Activated CD4-positive, alpha-beta T cell treated with anti-CD3 and anti-CD28 coated beads, Interleukin-2, amount 10 ng/mL, durations not matched to agents 7 days and 5 days (primary cell): ENCODE data around the gene SHISA3. TPM values are rescaled to one million over a fixed set of nuclear protein-coding genes. Genes with fewer than 3 reads are reported as not detected.

Experiments used
- CTCF ChIA-PET: fragments of 350-600 bp; sonication (Branson Sonifier 250); formaldehyde crosslinking; loops from one replicate; lab custom pipeline; 2021; ENCODE audit warnings: antibody characterized with exemption; lab: Charles Lee
- POLR2A ChIA-PET: fragments of 350-600 bp; sonication (Branson Sonifier 250); formaldehyde crosslinking; loops from one replicate; lab custom pipeline; 2021; ENCODE audit warnings: antibody characterized with exemption; lab: Charles Lee
- DNase-seq: peaks from one replicate; pipeline ENCODE4 v3.0.0-alpha.2; 2020
- H3K27ac Mint-ChIP-seq: one replicate; pipeline ENCODE4 v1.8.0; 2021; ENCODE audit warnings: mild to moderate bottlenecking, moderate library complexity, mixed read lengths
- H3K27me3 Mint-ChIP-seq: one replicate; pipeline ENCODE4 v1.8.0; 2021; ENCODE audit warnings: mixed read lengths
- H3K36me3 Mint-ChIP-seq: one replicate; pipeline ENCODE4 v1.8.0; 2021; ENCODE audit warnings: low read depth, mixed read lengths
- H3K4me1 Mint-ChIP-seq: one replicate; pipeline ENCODE4 v1.8.0; 2021; ENCODE audit warnings: mixed read lengths
- H3K4me3 Mint-ChIP-seq: one replicate; pipeline ENCODE4 v1.8.0; 2021; ENCODE audit warnings: mild to moderate bottlenecking, moderate library complexity, mixed read lengths
- H3K9me3 Mint-ChIP-seq: one replicate; pipeline ENCODE4 v1.8.0; 2021; ENCODE audit warnings: mixed read lengths
- total RNA-seq, 2 experiments: library from RNA; stranded (reverse); gene quantifications; one replicate each; pipeline ENCODE4 v1.2.3, GENCODE V29; 2021

Gene SHISA3
- total RNA-seq, 2 experiments from 2014 or later, result 0.42 to 0.69 TPM

DNA sequence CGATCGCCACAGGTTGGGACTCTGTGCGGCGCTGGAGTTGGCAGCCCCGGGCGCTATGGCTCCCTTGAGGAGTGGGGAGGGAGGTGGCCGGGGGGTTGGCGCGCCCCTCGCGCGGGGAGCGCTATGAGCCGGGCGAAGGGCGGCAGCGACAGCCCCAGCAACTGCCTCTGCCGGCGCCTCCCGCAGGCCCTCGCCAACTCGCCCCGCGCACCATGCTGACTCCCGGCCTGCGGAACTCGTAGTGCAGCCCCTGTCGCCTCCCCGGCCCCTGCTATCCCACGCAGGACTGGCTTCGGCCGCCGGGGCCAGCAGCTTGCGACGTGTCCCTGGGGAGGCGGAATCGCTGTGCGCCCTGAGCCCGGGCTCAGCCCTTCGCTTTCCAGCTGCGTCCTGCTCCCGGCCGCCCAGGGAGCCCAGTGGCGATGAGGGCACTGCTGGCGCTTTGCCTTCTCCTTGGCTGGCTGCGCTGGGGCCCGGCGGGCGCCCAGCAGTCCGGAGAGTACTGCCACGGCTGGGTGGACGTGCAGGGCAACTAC lies 415 bp downstream of the SHISA3 start:
- ChIA-PET POLR2A (no interaction called here), CTCF (interaction anchor here (1.4 to 1.5 kb wide), 2 partner anchors 9 to 20 kb away, joined by 4 read pairs; no protein-coding TSS in a partner anchor)
- Mint-ChIP-seq H3K36me3 (no peaks in the 10 kb centered on the region), H3K4me3 (peak overlapping the region; percentile 79), H3K27me3 (peaks cover 71% of the 10 kb centered on the region), H3K9me3 (no peaks in the 10 kb centered on the region), H3K4me1 (peaks cover 25% of the 10 kb centered on the region), H3K27ac (no peak overlapping the region)
- DNase-seq, result no peak

DNA sequence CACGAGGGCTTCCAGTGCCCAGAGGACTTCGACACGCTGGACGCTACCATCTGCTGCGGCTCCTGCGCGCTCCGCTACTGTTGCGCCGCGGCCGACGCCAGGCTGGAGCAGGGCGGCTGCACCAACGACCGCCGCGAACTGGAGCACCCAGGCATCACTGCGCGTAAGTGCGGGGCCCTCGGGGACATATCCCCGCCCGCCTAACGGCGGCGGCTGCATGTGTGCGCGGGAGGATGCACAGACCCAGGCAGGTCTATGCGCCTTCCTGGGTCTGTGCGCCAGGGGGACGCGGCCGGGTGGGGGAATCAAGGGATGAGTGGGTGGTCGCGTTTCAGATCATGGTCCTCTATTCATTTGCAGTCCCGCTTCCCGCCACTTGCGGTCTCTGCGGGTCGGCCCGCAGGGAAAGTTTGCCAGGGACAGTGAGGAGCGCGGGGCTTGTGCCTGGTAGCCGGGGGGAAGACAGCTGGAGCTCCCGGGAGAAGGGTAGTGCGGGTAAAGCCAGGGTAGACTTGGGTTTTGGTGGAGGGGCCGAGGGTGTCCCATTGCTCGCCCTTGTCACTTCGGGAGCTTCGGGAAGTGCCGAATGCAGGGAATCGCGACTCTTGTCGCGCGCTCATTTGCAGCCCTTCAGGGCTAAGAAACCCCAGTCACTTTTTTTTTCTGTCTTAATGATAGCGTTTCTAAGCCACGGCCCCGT lies 1.0 kb downstream of the SHISA3 start:
- Mint-ChIP-seq H3K4me3 (peak overlapping the region; percentile 63), H3K36me3 (no peaks in the 10 kb centered on the region), H3K9me3 (no peaks in the 10 kb centered on the region), H3K27me3 (peaks cover 76% of the 10 kb centered on the region), H3K27ac (no peak overlapping the region), H3K4me1 (peaks cover 25% of the 10 kb centered on the region)
- ChIA-PET POLR2A (no interaction called here), CTCF (interaction anchor here (1.4 kb wide), 1 partner anchor 19 kb away, joined by 4 read pairs; no protein-coding TSS in a partner anchor)
- DNase-seq, result peak; percentile 15

DNA sequence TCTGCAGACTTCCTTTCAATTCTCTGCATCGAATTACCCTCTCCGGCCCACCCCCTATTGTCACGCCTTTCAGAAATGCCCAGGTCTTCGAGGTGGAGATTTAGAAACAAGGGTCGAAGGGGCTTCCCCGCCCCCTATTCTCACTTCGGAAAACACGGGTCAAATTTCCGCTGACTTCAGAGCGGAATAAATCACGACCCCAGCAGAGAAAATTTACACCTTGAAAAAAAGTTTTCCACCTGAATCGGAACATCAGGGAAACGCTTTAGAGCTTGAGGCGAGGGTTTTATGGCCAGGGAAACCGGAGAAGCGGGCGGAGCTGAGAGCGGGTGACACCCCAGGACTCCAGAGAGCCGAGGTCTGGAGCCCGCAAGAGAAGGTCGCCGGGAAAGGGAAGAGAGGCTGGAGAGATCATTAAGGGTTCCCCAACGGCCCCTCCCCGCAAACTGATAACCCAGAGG lies 1.6 kb downstream of the SHISA3 start:
- H3K9me3 Mint-ChIP-seq, result no peaks in the 10 kb centered on the region
- peak overlapping the region; percentile 63 for H3K4me3 Mint-ChIP-seq
- ChIA-PET CTCF (interaction anchor here (1.4 kb wide), 1 partner anchor 19 kb away, joined by 4 read pairs; no protein-coding TSS in a partner anchor), POLR2A (no interaction called here)
- peaks cover 77% of the 10 kb centered on the region for H3K27me3 Mint-ChIP-seq
- peaks cover 25% of the 10 kb centered on the region for H3K4me1 Mint-ChIP-seq
- no peak for DNase-seq
- H3K36me3 Mint-ChIP-seq, result no peaks in the 10 kb centered on the region
- no peak overlapping the region for H3K27ac Mint-ChIP-seq

DNA sequence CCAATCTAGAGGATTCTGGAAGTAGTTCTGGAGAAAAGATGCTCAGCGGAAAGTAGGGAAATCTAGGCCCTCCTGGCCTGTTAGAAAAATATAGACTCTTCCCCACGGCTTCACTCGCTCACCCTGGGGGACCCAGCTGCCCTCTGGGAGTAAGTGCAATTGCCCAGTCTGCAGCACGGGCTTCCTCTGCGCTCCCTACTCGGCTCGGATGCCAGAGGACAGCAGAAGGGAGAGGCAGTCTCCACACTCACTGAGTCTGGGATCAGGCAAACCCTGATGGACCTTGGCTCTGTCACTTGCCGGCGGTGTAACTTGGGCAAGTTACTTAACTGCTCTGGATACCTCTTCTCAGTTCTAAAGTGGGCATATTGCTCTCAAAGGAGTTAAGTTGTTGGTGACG lies 2.1 kb downstream of the SHISA3 start:
- POLR2A ChIA-PET, result no interaction called here
- Mint-ChIP-seq H3K27me3 (peaks cover 76% of the 10 kb centered on the region), H3K4me3 (no peak overlapping the region), H3K9me3 (no peaks in the 10 kb centered on the region), H3K4me1 (peaks cover 25% of the 10 kb centered on the region), H3K36me3 (no peaks in the 10 kb centered on the region), H3K27ac (no peak overlapping the region)
- CTCF ChIA-PET, result interaction anchor here (1.4 kb wide), 1 partner anchor 18 kb away, joined by 4 read pairs; no protein-coding TSS in a partner anchor
- DNase-seq, result no peak

DNA sequence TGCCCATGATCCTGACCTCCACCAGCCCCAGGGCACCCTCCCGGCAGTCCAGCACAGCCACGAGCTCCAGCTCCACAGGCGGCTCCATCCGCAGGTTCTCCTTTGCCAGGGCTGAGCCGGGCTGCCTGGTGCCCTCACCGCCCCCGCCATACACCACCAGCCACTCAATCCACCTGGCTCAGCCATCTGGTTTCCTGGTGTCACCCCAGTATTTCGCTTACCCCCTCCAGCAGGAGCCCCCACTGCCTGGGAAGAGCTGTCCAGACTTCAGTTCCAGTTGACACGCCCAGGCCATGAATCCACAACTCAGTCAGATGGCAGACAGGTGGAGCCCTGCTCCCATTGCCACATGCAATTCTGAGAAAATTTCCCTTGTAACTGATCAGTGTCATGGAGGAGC lies 3.9 kb downstream of the SHISA3 start:
- ChIA-PET CTCF (interaction anchor here (0.9 kb wide), 1 partner anchor 12 kb away, joined by 3 read pairs; no protein-coding TSS in a partner anchor), POLR2A (no interaction called here)
- no peak for DNase-seq
- Mint-ChIP-seq H3K36me3 (no peaks in the 10 kb centered on the region), H3K9me3 (no peaks in the 10 kb centered on the region), H3K27me3 (peaks cover 60% of the 10 kb centered on the region), H3K4me3 (no peak overlapping the region), H3K4me1 (peaks cover 25% of the 10 kb centered on the region), H3K27ac (no peak overlapping the region)

DNA sequence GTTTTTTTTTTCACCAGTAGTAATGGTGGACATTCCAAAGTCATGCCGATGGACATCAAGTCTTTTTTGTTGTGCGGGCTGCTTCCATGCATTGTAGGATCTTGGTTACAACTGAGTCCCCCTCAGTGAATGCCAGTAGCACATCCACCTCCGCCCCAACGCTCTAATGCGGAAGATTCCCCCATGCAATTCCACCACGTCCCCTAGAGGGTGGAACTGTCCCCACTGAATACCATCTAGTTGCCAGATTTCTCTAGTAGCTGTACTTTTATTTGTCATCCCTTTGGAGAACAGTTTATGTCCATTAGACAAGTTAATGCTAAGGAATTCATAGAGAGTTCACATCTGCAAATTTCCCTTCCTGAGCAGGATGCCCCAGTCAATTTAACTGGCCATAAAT lies 6.7 kb downstream of the SHISA3 start:
- Mint-ChIP-seq H3K4me1 (peaks cover 2% of the 10 kb centered on the region), H3K27ac (no peak overlapping the region), H3K4me3 (no peak overlapping the region), H3K9me3 (no peaks in the 10 kb centered on the region), H3K27me3 (peaks cover 37% of the 10 kb centered on the region), H3K36me3 (no peaks in the 10 kb centered on the region)
- ChIA-PET CTCF (interaction anchor here (1.6 kb wide), 1 partner anchor 30 kb away, joined by 4 read pairs; no protein-coding TSS in a partner anchor), POLR2A (no interaction called here)
- DNase-seq, result no peak

DNA sequence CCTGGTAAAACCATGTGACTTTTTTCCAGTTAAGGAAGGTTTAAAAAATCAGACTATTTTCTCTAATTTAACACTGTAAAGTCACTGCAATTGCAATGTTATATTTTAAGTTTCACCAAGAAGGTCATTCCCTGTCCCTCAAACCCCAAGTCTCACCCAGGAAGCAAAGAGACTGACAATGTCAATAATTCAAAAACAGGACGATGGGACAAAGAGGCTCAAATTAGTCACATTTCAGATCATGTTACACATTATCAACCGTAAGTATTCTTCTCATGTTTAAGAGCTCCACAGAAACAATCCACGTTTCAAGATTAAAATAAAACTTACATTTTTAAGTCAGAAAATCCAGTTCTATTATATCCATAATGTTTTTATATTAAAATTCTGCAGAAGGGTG lies 13.2 kb downstream of the SHISA3 start:
- H3K27me3 Mint-ChIP-seq, result no peaks in the 10 kb centered on the region
- H3K27ac Mint-ChIP-seq, result no peak overlapping the region
- H3K4me1 Mint-ChIP-seq, result no peaks in the 10 kb centered on the region
- no peaks in the 10 kb centered on the region for H3K9me3 Mint-ChIP-seq
- no peaks in the 10 kb centered on the region for H3K36me3 Mint-ChIP-seq
- ChIA-PET POLR2A (no interaction called here), CTCF (no interaction called here)
- no peak overlapping the region for H3K4me3 Mint-ChIP-seq
- no peak for DNase-seq

DNA sequence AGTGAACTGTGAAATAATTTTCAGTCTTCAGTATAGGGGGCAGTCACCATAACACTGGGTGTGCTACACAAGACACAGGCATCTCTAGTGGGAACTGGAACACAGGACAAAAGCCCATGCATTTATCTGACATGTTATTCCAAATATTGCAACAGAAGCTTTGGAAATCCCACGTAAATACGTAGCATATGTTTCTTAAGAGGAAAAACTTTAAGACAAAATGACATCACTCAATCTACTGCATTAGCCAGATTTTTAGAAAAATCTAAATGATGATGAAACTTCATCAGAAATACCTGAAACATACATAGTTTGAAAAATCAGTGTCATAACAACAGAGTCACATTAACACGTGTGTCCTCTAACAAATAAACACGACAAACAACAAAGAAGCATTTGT lies 14.5 kb downstream of the SHISA3 start:
- Mint-ChIP-seq H3K4me3 (no peak overlapping the region), H3K27ac (no peak overlapping the region), H3K9me3 (no peaks in the 10 kb centered on the region), H3K27me3 (no peaks in the 10 kb centered on the region), H3K36me3 (no peaks in the 10 kb centered on the region), H3K4me1 (no peaks in the 10 kb centered on the region)
- POLR2A ChIA-PET, result no interaction called here
- no peak for DNase-seq
- CTCF ChIA-PET, result no interaction called here

DNA sequence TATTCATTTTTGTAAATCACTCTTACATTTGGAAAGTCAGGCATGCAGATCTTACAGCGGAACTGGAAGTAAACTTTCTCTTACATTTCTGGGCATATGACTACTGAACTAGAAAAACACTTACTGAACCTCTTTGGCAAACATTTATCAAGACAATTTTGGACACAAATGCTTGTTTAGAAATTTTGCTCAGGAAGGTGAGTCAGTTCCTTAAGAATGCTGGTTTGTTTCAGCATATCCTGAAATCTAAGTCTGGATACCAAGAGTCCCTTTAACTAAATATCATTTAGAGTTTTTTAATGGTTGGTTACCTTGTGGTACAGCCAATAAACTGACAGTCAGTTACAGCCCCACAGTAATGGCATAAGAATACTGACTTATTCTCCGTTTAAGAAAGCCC lies 15.0 kb downstream of the SHISA3 start:
- CTCF ChIA-PET, result interaction anchor here (0.6 kb wide), 1 partner anchor 76 kb away, joined by 3 read pairs; no protein-coding TSS in a partner anchor

DNA sequence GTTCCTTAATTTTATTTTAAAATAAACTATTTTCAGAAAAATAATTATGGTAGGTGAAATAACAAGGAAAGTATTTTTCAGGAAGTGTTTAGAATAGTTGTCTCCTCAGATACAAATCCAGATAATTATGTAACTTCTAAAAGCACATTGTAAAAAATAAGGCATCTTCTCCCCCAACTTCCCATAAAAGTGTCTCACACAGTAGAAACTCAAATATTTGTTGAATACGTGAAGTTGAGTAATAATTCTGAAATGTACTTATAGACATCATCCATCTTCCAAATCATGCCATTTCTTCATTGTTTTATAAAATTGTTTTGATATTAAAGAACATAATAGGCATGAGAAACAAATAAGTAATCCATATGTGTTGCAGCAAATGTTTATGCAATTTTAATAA lies 18.0 kb downstream of the SHISA3 start:
- DNase-seq, result no peak
- Mint-ChIP-seq H3K9me3 (no peaks in the 10 kb centered on the region), H3K27ac (no peak overlapping the region), H3K36me3 (peaks cover 2% of the 10 kb centered on the region), H3K4me1 (no peaks in the 10 kb centered on the region), H3K27me3 (no peaks in the 10 kb centered on the region), H3K4me3 (no peak overlapping the region)
- ChIA-PET POLR2A (no interaction called here), CTCF (no interaction called here)

More for the DNA sequence above, 15.0 kb downstream of the SHISA3 start:
- DNase-seq, result no peak
- no peaks in the 10 kb centered on the region for H3K36me3 Mint-ChIP-seq
- H3K4me1 Mint-ChIP-seq, result no peaks in the 10 kb centered on the region
- H3K27me3 Mint-ChIP-seq, result no peaks in the 10 kb centered on the region
- H3K9me3 Mint-ChIP-seq, result no peaks in the 10 kb centered on the region
- no peak overlapping the region for H3K4me3 Mint-ChIP-seq
- no peak overlapping the region for H3K27ac Mint-ChIP-seq
- POLR2A ChIA-PET, result no interaction called here

DNA sequence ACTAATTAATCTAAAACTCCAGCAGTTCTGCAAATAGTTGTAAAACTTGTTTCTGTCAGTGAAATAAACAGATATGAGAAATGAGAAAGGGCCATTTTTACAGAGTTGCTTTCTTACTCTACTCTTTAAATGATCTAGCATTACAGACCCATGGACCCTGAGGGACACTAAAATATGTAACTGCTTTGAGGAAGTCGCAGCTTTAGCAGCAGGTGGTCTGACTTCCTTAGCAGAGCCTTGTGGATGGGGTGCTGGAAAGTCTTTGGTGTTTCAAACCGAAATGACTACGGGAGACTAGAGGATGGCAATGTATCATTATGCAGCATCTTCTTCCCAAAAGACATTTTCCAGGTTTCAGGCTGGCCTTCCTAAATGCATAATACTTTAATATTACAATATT lies 18.7 kb downstream of the SHISA3 start:
- Mint-ChIP-seq H3K4me3 (no peak overlapping the region), H3K4me1 (no peaks in the 10 kb centered on the region), H3K27ac (no peak overlapping the region), H3K9me3 (no peaks in the 10 kb centered on the region), H3K27me3 (no peaks in the 10 kb centered on the region), H3K36me3 (peaks cover 3% of the 10 kb centered on the region)
- CTCF ChIA-PET, result interaction anchor here (0.5 kb wide), 1 partner anchor 1052 kb away, joined by 3 read pairs; no protein-coding TSS in a partner anchor
- POLR2A ChIA-PET, result no interaction called here
- DNase-seq, result no peak

DNA sequence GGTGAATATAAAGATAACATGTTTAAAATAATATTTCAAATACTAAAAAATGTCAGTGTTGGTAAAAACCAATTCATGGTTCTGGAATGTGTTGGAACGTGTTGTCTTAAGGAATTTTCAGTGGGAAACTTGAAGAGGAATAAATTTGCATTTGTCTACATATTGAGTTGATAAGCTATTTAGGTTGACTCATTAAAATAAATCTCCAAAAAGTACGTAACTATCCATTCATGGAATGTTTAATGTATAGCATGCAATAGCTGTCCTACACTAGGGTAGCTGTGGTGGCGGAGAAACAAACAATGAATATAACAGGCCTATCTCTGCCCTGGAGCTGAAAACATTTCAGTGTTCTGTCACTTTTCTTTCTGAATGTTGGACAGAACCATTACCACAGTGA lies 20.3 kb downstream of the SHISA3 start:
- DNase-seq, result no peak
- ChIA-PET POLR2A (no interaction called here), CTCF (interaction anchor here (1.4 to 1.6 kb wide), 2 partner anchors 11 to 19 kb away, joined by 3 to 4 read pairs; no protein-coding TSS in a partner anchor)
- no peaks in the 10 kb centered on the region for H3K4me1 Mint-ChIP-seq
- peaks cover 9% of the 10 kb centered on the region for H3K36me3 Mint-ChIP-seq
- no peak overlapping the region for H3K27ac Mint-ChIP-seq
- no peaks in the 10 kb centered on the region for H3K27me3 Mint-ChIP-seq
- no peaks in the 10 kb centered on the region for H3K9me3 Mint-ChIP-seq
- H3K4me3 Mint-ChIP-seq, result no peak overlapping the region

DNA sequence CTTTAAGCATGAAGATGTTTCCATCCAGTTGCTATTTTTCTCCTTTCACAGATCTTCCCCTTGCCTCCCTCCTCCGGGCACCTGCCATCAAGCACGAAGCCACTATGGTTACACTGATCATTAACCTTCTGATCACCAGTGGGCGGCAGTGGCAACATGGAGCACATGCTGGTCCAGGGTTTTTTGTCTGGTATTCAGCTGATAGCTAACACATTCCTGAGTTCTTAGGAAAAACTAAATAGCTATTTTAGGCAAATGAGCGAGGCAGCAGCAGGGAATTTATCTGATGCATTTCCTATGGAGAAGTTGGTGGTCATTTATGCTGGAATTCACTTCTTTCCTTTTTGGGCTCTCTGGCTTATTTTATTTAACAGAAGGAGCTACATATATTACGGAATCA lies 22.9 kb downstream of the SHISA3 start:
- H3K27ac Mint-ChIP-seq, result no peak overlapping the region
- peaks cover 11% of the 10 kb centered on the region for H3K36me3 Mint-ChIP-seq
- H3K27me3 Mint-ChIP-seq, result no peaks in the 10 kb centered on the region
- no peaks in the 10 kb centered on the region for H3K4me1 Mint-ChIP-seq
- POLR2A ChIA-PET, result no interaction called here
- CTCF ChIA-PET, result no interaction called here
- H3K4me3 Mint-ChIP-seq, result no peak overlapping the region
- no peak for DNase-seq
- no peaks in the 10 kb centered on the region for H3K9me3 Mint-ChIP-seq
